NCI-H1092 (cell line): Measurements from ENCODE around the gene FCRL1.

Source experiments
- DNase-seq: peaks from one replicate; lab custom pipeline; 2025; lab: John Stamatoyannopoulos, UW

Gene FCRL1

DNA sequence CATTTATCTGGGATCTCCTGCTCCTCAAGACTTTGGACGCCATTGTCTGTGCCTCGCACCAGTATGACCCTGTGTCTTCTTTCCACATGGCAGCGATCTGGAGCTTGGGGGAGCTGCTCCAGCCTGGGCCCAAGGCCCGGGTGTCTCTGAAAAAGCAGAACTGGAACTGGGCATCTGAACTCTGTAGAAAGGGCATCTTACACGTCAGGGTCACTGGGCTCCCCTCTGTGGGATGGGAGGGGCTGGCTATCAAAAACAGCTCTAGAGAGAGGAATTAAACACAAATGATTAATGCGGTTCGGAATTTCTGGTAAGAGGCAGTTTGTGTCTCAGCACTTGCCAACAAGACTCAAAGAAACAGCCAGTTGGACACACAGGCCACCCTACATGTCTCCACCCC is 16.1 kb downstream of the FCRL1 start:
- DNase-seq = no peak

DNA sequence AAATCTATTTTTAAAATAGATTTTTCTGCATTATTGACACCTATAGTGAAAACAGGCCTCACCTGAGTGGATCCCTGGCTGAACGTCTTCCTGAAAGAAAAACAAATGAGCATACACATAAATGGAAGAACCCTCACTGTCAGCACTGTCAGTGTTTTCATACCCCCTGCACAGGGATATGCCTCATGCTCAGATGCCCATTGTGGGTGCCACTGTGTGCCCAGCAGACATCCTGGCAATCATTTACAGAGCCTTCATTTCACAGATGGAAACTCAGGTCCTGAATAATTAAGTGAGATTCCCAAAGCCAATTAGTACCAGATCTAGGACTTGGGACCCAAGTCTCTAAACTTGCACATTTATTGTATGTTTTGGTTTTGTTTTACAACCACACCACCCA is 19.9 kb downstream of the FCRL1 start:
- no peak for DNase-seq

DNA sequence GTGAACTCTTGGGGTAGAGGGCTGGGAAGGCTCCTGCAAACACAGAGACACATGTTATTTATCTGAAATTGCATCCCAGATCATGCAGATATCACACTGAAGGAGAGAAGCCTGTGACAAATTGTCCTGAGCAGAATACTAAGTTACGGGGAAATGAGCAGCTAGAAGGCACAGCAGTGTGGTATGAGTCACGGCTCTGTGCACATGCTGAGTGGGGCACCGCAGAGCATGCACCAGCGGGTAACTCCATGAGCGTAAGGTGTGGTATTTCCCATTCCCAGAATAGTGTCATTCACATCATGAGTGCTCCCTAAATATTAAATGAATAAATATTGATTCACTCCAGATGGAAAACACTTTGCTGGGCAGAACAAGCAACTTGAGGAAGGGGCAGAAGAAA is 21.7 kb downstream of the FCRL1 start:
- no peak for DNase-seq

DNA sequence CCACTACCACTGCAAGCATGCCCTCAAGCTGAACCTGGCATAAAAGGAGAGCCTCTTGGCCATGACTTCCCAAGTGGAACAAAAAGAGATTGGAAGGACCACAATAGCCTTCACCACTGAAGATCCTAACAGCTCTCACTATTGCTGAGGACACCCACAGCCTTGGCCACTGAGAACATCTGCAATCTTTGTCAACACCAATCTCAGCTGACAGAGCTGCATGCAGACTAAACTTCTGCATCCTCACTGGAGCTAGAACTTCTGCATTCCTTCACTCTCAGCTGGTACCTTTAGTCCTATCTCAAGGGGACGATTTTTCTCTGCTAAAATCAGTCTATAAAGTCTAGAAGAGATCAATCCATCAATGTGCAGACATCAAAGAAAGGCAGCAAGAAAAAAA is 34.7 kb downstream of the FCRL1 start:
- no peak for DNase-seq

DNA sequence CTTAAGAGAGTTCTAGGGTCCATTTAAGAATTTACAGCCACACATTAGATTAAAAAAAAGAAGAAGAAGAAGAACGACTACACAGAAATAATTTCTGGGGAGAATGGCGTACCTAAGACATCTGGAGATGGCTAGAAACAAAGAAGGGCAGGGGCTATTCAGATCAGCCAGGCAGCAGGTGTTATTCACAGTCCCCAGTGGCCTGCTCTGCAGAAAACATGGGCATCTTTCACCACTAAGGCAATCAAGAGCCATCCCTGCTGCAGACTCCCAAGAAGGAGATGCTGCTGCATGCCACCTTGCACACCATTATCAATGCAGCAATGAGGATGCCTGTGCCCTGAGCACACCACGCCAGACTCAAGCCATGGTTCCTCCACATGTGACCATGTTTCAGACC is 35.1 kb downstream of the FCRL1 start:
- DNase-seq = no peak

DNA sequence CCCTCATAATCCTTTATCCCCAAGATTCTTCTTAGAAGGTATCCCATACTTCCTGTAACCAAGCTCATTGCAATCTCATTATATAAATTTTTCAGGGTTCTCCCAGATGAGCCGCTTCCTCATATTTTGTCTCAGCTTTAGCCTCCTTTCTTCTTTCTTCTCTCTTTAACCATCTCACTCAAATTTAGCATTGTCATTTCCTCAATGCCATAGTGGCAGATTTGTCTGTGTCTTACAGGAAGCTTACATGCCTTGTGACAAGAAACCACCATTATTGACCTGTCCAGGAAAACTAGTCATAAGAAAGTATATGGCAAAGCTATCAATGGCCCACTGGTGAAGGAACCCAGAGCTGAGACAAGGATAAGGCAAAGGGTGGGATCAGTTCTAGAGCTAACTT is 37.0 kb downstream of the FCRL1 start:
- DNase-seq = no peak

DNA sequence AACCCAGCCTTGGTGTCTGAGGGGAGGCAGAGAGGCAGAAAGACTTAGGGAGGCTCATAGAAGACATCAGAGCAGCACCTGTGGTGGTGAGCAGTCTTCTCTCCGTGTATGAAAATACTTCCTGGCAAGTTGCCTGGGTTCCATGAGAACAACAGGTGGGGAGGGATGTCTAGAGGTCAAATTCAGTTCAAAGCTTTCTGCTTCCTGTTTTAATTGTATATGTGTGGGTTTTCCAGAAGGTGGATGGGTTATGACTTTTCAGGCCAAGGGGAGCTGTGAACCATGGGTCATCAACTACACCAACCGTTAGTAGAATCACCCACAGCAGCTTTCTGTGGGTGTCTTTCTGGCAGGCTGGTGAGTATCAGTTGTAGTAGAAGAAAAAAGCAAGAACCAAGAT is 38.9 kb downstream of the FCRL1 start:
- no peak for DNase-seq

DNA sequence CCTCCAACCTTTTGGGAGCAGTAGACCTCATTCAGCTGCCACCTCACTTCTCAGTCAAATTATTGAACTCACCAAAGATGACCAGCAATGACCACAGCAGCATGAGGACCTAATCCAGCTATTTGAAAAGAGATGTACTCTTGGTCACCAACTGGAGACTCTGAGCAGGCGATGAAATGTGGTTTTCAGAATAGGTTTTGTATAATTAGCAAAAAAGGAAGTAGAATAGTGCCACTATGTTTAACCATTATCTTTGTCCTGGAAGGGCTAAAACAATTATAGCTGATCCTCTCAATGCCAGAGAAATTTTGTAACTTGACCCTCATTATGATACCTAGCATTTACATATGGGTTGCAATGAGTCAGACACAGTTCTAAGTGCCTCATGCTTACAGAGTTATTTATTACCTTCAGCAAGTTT is 42.9 kb downstream of the FCRL1 start, which contains the start of gene FCRL2:
TSS of gene FCRL2 (minus strand) at position 162 of the 421 bp plus-strand sequence. CDS start at position 103, 59 bp downstream.
- DNase-seq = no peak

DNA sequence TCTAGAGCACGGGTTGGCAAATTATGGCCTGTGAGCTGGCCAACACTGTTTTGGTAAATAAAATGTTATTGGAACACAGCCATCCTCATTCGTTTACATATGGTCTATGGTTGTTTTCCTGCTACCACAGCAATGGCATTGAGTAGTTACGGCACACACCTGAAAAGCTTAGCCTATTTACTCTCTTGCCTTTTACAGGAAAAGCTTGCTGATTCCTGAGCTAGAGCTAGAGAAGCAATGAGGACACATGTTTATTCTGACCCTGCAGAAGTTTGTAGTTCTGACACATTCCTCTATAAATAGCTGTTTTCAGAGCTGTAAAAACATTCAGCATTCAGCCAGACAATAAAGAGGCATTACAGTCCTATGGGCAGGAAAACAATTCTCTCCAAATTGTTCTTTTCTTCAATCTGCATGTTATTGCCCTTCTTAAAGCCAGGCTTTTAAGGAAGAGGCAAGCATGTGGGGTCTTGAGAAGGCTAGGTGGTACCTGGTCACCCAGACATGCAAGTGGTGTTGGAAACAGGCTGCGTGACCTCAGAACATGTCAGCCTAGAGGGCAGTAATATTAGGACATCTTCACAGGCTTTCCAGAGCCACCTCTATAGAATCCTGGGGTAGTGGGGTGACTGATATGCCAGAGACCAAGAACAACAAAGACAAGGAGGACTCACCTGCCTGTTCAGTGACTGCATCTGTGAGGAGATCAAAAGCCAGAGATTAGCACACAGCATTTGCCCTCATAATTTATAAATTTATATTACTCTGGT is 44.6 kb downstream of the FCRL1 start:
- DNase-seq = no peak

DNA sequence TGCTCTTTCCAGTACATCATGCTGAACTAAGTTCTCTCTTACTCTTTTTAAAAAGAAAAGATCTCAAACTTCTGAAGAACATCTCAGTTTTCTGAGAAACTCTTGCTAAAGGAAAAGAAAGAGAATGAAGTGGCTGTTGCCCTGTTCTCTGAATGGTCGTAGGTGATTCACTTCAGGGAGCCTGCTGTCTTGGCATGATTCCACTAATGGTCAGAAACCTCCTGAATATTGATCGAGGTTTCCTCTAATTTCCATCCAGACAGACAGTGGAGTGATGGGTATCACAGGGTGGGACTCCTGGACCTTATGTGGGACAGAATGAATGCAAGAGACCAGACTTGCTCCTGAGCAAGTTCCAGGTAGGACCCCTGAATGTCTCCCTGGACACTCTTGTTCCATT is 45.5 kb downstream of the FCRL1 start:
- no peak for DNase-seq

DNA sequence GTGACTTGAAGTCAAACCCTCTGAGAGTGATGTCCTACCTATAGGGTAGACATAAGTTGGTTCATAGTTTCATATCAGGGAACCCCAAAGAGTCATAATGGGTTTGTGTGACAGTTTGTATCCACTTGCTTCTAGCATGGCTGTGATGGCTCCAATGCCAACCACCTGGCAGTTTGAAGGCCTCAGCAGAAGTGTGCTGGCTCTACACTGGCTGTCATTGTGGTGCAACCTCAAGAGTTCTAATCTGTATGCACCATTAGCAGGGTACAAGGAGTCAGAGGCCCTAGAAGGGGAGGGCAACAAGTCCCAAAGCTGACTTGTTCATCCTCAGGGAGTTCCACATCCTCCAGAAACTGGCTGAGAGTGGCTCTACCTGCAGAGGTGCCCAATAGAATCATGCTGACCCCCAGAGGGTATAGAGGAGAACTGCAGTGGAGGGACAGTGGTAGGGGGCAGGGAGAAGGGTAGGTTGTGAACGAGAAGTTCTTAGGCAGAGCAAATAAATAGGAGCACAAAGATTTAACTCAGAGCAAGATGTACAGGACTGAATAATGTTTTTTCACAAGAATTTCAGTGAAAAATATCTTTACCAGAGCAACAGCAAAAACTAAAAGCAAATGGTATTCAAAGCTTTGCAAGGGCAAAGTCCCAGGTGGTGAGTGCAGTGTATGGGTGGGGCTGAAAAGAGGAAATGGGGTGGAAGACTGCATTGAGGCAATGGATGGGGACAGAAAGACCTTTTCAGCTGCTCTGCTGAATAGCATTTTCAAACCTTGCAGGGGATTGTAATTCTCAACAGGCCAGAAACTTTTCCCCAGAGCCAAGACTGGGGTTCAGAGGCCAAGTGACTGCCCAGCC is 46.2 kb downstream of the FCRL1 start:
- DNase-seq = no peak

DNA sequence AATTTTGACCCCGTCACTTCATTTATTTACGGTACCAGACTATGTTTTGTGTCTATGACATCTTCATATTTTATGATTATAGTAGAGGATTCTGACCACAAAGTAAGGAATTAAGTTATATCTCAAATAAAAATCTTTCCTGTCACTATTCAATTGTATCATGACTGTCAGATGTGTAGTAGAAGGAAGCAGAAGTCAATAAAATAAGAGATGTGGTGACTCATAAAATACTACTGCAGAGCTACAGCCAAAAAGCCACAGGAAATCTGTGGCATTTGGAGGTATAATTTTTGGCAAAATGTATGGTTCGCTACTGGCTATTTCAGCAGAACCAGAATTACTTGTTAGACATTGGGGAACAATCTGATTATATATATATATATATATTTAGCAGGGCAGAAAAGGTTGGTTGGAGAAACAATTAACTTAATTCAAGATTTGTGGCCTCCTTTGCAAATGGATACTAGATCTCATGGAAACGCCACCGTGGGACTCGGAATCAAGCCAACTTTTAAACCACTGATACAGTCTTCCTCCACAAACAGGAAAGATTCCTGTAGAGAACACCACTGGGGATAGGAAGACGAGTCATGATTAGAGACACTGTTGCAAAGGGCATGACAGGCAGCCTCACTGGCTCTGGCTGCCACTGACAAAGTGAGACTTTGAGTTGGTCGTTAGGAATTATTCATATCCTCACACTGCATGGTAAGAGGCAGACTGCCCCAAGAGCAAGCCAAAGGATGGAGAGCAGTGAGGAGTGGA is 48.1 kb downstream of the FCRL1 start:
- no peak for DNase-seq

DNA sequence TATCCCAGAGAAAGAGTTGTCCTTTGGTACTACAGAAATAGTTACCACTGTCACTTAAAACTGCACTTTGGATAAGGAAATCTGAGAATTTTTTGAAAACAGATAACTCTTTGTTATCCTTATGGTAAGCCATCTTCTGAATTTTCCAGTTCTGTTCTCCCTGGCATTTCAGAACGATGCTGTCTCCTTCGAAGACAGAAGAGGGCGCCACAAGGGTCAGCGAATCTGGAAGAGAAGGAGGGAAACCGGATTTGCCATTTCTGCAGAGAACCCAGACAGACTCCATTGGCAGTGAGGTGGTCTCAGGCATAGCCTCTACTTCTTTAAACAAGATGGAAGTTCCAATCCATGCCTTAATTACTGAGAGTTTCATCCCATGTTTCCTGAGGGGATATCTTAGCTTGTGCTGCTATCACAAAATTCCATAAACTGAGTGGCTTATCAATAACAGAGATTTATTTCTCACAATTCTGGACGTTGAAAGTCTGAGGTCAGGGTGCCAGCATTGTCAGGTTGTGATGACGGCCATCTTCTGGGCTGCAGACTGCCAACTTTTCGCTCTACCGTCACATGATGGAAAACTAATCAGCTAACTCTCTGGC is 49.4 kb downstream of the FCRL1 start:
- DNase-seq = no peak

DNA sequence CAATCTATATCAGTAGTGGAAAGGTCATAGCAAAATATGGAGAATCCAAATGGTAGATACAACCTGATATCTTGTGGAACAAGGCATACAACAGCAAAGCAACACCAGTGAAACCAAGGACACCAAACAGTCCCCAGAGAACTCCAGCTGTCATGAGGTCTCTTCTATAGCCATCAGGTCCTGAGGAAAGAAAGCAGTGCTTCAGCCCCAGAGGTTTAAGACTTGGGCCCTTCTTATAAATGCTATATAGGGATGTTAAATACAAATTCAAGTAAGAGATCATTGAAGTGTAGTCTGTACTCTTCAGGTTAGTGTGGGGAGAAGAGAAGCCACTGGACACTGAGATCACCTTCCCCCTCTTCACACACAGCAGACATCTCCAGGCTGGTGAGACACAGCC is 53.1 kb downstream of the FCRL1 start:
- no peak for DNase-seq

DNA sequence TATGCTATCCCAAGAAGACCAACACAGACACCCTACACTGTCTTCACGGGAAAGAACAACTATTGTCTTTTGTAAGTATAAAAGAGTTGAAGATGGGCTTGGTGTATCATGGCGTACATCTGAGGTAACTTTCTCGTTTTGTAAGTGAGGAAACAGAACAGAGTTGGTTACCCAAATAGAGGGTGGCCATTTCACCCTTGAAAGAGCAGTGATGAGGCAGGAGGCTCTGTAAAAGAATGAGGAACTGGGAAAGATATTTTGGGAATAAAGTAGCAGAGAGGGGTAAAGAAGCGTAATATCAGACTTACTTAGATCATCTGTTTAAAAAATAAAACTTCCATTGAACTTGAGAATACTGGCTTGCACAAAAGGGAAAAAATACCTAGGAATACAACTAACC is 61.9 kb downstream of the FCRL1 start:
- no peak for DNase-seq

DNA sequence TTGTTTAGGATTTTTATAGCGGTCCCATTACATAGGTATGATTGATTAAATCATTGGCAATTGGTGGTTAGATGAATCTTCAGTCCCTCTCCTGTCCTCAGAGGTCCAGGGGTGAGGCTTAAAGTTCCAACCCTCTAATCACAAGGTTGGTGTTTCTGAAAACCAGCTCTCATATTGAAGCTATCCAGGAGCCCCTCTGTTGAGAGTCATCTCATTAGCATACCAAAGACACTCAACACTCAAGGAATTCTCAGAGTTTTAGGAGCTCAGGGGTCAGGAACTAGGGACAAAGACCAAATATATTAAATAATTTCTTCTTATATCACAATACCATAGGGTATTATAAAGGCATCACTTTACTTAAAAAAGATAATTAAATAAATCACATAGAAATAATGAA is 66.3 kb downstream of the FCRL1 start:
- DNase-seq = no peak

DNA sequence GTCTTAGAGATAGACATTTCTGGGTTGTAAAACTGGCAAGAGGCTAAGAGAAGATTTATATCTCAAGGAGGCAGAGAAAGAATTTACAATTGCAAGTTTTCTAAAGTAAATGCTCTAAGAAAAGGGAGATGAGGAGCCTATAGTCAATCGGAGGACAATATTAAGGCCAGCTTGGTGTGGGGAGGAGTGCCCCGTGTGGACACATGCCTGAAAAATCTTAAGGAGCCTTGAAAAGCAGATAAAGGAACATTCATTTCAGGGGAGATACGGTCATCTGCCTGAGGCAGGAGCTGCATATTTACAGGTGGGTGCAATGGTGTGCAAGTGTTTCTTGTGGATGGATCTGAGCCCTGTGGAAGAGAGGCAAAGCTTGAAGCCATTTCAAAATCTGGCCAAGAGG is 68.6 kb downstream of the FCRL1 start:
- no peak for DNase-seq

DNA sequence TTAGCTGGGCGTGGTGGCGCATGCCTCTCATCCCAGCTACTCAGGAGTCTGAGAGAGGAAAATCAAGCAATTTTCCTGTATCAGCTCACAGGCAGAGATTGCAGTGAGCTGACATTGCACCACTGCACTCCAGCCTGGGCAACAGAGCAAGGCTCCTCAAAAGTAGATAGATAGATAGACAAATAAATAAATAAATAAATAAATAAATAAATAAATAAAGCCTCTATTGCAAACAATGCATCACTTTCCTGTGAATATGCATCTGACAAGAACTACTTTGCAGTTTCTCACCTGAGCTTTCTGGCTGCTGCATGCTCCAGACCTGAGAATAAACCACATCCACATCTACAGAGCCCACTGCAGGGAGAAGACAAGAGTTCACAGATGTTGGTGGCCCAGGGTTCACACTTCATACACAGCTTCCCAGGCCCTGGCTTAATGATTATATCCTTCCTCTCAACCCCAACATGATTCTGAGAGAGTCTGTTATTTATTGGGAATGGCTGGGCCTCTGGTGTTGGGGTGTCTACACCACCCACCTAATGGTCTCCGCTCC is 71.6 kb downstream of the FCRL1 start:
- DNase-seq = no peak
